K562 treated with DMSO at 1 percent for 24 hours (cell line): ENCODE data around the gene TNKS1BP1. TPM values are rescaled to one million over a fixed set of nuclear protein-coding genes. Genes with fewer than 3 reads are reported as not detected.

ENCODE experiments used
- total RNA-seq: library from RNA; unstranded; fragments of 300-600 nt; gene quantifications from 2 replicates; pipeline ENCODE4 v1.2.3, GENCODE V29; 2022; ENCODE audit warnings: low read depth; ENCODE audit not compliant: insufficient read depth

The TNKS1BP1 gene
- 44.3 and 54.2 TPM in 2 replicates for total RNA-seq

DNA sequence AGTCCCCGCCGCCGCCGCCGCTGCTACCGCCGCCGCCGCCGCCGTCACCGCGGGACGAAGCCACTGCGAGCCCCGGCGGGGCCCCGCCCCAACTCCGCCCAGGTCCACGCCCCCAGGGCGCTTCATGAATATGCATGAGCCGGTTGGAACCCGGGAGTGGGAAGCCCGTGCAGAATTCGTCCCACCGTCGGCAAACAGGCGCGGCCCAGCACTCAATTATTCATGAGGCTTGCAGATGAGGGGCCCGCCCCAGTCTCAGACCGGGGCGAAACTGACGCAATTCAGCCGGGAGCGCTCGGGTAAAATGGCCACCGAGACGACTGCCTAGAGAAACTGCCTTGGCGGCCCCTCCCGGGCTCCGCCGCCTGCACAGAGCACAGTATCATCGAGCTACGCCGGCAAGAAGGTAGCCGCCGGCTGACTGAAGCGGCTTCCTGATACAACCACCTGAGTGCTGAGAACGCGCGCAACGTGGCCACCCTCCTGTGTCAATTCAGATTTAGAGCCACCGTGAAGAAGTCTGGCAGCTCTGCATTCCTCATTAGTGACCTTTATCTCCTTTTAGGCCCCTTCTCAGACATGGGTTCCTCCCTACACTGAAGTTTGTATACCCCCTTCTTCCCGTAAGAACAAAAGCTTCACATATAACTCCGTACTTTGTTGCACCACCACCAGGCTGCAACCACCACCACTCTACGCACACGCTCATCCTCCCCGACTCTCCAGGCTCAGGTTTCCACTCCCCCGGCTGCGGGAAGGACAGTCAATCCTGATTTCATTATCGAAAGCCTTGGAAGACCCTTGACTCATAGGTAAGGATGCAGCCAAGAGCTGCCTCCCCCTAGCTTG is at the start of gene TNKS1BP1:
Gene TNKS1BP1, minus strand, starts transcription at position 67 of the 849 bp plus-strand sequence. CDS start 3,067 bp downstream, outside the sequence.

GRCh38 chr11:57338142-57338541 is 13.4 kb upstream of the TNKS1BP1 start, which contains the start of gene P2RX3:
Gene P2RX3, plus strand, starts transcription at chr11:57338352. Its CDS starts 199 bp downstream, at chr11:57338551.

DNA sequence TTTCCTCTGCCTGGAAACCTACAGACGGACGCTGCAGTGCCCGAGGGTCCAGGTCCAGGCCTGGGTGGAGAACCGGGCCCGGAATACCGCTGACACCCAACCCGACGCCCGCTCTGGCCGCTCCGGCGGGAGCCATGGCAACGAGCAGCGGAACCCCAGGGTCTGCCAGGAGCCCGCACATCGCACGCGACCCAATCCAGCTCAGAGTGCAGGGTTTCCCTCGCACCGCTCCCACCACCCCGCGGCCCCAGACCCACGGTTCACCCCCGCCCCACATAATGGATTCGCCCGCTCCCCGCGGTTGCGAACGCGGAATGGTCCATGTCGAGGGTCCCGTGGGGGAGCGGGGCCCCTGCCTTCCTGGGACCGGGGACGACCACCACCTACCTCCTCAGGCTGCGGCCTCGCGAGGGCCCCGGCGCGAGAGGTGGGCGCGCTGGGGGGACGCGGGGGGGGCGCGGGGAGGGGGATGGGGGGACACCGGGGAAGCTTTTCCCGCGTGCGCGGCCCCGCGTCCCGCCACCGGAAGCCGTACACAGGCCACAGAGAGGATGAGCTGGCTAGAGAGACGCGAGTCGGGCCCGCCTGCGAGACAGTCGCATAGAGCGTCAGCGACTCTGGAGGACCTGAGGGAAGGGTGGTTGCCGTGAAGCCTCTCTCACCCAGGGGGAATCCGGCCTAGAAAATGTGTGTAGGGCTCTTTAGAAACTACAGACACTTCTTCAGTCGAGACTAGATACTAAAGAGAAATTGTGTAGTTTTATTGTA is 10.8 kb upstream of the TNKS1BP1 start, which contains the start of gene SSRP1:
Gene SSRP1, minus strand, starts transcription at position 550 of the 768 bp plus-strand sequence. CDS start 771 bp downstream, outside the sequence.

Other genes starting within 250 kb of the TNKS1BP1 start
- not detected in 2 replicates for gene LRRC55, start 143.0 kb downstream of the TNKS1BP1 start, total RNA-seq
- 0.65 and 1.2 TPM in 2 replicates for gene APLNR, start 87.7 kb downstream of the TNKS1BP1 start, total RNA-seq
- 165 and 171 TPM in 2 replicates for gene SSRP1, start 10.9 kb upstream of the TNKS1BP1 start, total RNA-seq
- 0.15 TPM in 1 of 2 replicates, not detected in the other for gene P2RX3, start 13.4 kb upstream of the TNKS1BP1 start, total RNA-seq
- gene PRG3, start 56.2 kb upstream of the TNKS1BP1 start, total RNA-seq = not detected in 2 replicates
- gene PRG2, start 65.7 kb upstream of the TNKS1BP1 start, total RNA-seq = 13.8 and 17.3 TPM in 2 replicates
- gene SLC43A3, start 102.2 kb upstream of the TNKS1BP1 start, total RNA-seq = 101 and 116 TPM in 2 replicates
- gene RTN4RL2, start 135.6 kb upstream of the TNKS1BP1 start, total RNA-seq = 8.8 and 11.7 TPM in 2 replicates
- gene SLC43A1, start 190.8 kb upstream of the TNKS1BP1 start, total RNA-seq = 86.0 and 90.3 TPM in 2 replicates
- gene TIMM10, start 205.8 kb upstream of the TNKS1BP1 start, total RNA-seq = 46.0 and 49.7 TPM in 2 replicates
- 0.22 TPM in 1 of 2 replicates, not detected in the other for gene SMTNL1, start 212.6 kb upstream of the TNKS1BP1 start, total RNA-seq
- 116 and 119 TPM in 2 replicates for gene UBE2L6, start 242.7 kb upstream of the TNKS1BP1 start, total RNA-seq